Measurements from ENCODE around the gene ZNF277. TPM values are rescaled to one million over a fixed set of nuclear protein-coding genes. Genes with fewer than 3 reads are reported as not detected.

The ZNF277 gene, protein sequence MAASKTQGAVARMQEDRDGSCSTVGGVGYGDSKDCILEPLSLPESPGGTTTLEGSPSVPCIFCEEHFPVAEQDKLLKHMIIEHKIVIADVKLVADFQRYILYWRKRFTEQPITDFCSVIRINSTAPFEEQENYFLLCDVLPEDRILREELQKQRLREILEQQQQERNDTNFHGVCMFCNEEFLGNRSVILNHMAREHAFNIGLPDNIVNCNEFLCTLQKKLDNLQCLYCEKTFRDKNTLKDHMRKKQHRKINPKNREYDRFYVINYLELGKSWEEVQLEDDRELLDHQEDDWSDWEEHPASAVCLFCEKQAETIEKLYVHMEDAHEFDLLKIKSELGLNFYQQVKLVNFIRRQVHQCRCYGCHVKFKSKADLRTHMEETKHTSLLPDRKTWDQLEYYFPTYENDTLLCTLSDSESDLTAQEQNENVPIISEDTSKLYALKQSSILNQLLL
- polyA plus RNA-seq (2013, experiment 1 of 2; ENCODE audit: insufficient read length) = 17.6 TPM
- polyA plus RNA-seq (2013, experiment 2 of 2; ENCODE audit: insufficient read length) = 22.1 TPM

DNA sequence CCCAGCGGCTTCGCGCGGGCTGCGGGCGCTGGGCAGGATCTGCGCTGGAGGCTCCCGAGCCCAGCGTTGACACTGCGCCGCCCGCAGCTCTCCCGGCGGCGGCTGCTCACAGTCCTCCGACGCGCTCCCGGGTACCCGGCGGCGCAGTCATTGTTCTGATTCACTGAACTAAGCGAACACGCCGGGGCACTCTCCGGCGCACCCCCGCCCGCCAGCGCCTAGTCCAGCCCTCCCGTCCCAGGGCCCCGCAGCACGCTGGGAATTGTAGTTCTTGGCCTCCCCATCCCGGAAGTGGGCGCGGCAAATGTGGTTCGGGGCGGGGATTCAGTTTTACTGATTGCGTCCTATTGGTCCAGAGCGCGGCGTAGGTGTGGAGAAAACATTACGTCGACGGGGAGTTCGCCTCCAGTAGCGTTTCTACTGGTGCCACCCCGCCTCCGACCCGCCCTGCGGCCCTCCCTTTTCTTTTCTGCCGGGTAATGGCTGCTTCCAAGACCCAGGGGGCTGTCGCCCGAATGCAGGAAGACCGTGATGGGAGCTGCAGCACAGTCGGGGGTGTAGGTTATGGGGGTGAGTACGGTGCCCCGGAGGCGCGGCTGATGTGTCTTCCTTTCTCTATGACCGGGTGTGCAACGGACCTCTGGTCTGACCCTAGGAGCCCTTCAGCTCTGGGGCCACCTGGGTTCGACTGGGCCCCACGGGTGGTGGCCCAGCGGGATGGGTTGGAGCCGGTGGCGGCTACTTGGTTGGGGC, at the start of gene ZNF277, which contains the start of gene DOCK4:
Gene ZNF277 (plus strand): TSS at position 458 of the 753 bp plus-strand sequence. CDS start 22 bp downstream, at position 480.
Gene DOCK4 (minus strand): TSS at position 162 of the 753 bp plus-strand sequence. CDS start 261 bp downstream, outside the sequence.
- DNase-seq = peak; percentile 99

DNA sequence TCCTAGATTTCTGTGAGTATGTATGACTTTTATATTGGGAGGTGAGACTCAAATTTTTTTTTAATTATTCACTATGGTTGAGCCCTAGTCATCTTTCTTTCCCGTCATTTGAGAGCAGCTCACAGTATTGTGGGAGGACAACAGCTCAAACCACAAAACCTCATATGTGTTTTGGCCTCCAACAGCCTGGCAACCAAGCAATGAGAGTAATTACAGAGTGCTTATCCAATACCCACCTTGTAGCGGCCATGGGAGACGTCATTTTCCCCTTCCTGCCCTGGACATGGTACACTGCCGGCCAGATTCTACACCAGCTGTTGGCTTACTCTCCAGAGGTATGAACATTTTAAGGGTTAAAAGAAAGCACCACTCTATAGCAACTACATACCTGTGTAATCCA, 49.4 kb upstream of the ZNF277 start:
- DNase-seq = peak; percentile 80

DNA sequence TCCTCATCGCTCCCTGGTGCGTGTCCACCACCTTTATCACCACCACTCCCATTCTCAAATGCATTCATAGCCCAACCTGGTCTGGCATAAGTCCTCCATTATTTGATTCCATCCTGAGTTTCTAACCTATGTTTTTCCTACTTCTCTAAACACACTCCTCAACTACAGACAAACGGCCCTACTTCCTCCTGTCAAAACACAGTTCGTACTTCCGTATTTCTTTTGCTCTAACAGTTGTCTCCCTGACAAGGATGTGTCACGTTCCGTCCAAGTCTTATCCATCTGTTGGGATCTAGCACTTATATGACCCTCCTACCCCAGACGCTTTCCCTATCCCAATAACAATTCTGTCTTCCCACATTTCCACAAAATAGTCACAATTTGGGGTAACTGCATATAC, 47.1 kb upstream of the ZNF277 start:
- DNase-seq = no peak

DNA sequence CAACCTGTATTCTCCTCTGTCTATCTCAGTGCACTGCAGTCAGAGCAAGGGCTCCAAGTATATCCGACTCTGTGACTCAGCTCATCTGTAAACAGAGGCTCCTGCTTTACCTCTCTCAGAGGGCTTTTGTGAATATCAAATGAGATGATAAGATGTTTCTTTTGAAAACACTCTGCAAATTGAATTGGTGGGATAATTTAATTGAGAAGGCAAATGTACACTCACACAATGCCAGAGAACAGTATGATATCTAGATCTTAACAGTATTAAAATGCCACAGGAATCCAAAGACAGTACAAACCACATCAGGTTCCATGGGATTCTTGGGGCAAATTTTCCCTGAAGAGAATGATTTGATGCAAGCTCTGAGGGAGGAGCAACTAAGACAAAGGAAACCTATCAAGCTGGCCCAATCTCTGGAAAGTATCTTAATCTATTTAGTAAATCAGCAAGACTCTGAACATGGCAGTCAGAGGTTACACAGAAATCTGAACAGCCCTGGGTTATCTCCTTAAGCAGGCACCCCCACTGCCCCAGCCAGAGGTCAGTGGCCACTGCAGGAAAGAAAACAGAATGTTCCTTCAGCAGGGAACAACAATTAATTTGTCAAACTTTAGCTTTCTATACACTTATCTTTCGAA, 46.2 kb upstream of the ZNF277 start:
- DNase-seq = no peak

DNA sequence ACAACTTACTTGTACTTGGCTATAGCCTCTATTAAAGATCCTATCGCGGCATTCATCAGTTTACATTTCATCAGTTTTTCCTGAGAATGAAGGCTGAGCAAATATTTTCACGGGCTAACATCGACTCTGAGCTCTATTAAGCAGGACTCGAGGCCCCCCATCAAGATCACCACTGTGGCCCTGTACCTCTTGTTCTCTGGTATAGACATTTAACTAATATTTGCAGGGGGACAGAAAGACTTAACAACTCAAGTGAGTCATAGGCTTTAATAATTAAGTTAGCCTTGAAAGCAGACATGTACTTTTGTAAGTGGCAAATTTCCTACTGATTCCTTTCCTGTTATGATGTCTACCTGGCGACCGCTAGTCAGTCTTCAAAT, 45.7 kb upstream of the ZNF277 start:
- no peak for DNase-seq

DNA sequence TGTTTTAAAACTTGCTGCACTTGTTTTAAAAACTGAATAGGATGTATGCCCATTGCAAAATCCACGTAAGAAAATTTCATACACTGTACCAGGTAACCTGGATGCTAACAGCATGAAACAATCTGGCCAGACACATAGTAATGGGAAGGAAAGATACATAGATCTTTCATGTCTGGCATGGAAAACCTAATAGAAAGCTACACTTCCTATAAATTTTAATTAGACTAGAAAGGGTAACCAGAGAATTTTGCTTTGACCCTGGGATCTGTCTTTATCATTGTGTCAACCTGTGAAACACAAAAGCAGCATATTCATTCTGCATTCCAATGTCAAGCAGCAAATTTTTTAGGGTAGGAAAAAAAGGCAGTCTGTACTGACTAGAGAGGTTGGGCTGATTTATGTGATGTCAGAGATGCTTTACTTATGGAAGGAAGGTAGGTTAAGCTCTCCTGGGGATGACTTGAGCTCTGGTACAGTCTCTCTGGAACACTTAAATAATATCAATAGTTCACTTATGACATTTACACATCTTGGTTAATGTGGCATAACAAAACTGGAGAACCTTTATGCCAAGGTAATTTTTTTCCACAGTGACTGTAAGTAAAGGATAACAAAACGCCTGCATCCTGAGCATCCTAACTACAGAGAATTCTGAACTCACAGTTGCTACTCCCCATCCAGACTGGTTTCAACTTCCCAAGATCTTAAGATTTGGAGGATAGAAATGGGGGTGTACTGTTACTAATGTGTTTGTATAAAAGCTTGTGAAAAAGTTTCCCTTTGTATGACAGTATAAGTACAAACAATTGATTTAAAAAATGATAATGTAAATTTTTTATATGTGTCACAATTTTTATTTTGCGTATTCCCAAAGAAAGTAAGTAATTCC, 45.0 kb upstream of the ZNF277 start:
- no peak for DNase-seq

DNA sequence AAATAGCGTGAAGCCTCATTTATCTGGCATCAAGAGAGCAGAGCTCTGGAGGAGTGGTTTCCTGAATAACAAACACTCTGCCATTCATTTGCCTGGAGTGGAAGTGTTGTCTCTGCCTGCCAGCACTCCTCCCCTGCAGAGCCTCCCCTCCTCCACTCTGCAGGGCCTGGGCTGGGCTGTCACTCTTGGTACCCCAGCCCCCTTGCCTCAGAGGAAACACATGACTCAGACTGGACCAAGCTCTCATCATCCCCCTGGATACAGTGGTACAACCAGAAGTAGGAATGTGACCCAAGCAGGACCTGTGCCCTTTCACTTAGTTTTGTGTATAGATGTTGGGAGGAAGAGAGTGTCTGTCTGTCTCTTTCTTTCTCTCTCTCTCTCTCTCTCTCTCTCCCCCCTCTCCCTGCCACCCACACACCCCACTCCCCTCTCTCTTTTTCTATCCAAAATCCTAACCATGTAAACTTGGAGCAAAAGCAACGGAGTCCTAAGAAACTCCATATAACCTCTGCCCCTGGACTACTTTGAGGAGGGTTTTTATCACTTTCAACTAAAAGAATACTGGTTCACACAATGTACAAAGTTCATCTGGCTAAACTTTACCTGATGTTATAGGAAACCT, 44.2 kb upstream of the ZNF277 start:
- peak; percentile 74 for DNase-seq

DNA sequence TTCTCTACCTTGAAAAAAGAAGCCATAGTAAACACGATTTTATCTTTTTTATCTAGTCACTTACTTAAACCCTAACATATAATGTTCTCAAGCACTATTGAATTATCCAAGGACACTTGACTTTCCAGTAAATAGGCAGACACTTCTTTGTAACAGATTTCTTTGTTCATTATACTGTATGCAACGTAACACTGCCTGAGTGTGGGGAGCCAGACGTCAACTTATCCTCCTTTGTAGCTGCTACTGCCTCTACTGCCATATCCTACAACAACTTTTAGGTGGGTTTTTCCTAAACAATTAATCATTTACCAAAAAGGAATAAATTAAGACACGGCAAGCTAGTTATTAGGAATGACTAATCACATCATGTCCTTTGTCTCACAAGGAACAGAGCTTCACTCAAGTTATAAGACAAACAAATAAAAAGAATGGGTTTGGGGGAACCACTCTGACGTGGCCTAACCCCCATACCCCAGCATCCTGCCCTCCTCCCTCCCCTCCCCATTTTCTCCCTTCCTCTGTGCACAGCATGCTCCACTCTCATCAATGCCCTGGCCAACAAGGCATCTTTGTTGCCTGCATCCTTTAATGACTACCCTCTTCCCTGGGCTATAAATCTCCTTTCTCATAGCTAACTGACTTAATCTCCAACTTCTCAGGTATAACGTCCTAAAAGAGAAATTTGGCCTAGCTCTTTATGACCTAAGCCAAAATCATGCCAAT, 43.5 kb upstream of the ZNF277 start:
- DNase-seq = no peak

DNA sequence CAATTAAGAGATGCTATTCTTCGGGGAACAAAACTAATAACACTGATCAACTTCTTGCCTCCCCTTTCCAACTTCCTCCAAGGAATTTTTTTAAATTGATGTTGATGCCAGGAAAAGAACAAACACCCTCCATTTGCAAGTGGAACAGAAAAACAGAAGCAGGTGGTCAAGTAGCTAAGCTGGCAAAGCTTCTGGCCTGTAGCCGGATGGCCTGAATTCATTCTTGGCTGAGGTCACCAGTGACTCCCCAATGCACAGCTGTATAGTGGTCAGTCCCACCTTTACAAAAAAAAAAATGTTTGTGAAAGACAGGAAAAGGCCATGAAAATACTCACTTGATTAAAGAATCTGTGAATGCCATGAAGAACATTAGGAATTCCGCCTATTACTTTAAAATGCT, 39.3 kb upstream of the ZNF277 start:
- no peak for DNase-seq

DNA sequence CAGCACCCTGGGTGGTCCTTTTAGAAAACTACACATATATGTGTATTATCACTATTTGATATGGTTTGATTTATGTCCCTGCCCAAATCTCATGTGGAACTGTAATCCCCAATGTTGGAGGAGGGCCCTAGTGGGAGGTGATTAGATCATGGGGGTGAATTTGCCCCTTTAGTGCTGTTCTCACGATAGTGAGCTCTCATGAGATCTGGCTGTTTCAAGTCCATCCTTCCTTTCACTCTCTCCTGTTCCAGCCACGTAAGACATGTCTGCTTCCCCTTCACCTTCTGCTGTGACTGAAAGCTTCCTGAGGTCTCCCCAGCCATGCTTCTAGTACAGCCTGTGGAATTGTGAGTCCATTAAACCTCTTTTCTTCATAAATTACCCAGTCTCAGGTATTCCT, 37.6 kb upstream of the ZNF277 start:
- no peak for DNase-seq

DNA sequence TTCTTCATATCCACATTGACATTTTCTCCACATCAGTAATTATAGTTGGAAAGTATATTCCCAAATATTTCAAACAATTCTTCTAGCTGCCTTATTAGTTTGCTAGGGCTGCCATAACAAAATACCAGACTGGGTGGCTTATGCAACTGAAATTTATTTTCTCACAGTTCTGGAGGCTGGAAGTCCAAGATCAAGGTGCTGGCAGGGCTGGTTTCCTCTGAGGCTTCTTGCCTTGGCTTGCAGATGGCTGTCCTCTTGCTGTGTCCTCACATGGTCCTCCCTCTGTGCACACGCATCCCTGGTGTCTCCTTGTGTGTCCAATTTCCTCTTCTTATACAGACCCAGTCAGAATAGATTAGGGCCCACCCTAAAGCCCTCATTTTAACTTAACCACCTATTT, 34.8 kb upstream of the ZNF277 start:
- no peak for DNase-seq

DNA sequence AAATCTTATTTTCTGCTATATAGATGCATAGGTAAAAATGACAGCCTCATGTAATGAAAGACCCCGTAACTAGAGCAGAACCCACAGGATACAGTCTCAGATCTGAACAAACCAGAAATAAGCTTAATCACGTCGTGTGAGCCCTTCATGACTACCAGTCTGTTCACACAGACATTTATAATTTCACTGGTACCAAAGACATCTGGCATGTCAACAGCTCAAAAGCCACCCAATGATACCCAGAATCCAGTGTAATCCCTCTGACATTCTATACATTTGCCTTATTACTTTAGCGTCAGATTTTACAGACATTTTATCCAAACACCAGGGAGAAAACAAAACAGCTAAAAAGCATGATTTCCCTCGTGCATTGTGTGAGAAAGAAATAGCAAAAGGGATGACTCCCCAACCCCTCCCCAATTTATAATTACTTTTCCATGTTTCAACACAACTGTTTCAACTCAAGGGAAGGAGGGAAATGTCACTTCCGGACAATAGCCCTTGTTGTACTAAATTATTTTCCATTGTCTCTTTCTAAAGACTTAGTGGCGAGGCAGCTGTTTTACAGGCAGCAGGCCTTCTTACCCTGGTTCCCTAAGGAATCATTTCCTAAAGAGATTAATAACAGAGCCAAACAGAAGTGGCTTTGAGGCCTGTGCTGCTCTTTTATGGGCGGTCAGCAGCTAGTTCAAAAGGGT, 33.5 kb upstream of the ZNF277 start:
- DNase-seq = peak; percentile 25

DNA sequence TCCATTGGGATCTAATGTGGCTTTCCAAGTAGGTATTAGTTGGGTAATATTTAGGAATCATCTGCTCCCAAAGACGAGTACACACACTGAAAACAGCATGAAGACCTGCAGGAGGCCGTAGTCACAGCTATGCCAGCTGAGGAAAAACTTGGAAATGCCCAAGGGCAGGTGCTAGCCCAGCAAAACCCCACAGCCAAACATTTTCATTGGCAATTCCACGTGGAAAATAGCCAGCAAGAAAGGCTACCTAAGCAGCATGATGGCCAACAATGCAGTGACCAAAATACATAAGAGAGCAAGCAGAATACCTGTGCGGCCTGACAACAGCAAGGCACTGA, 33.0 kb upstream of the ZNF277 start:
- DNase-seq = no peak

DNA sequence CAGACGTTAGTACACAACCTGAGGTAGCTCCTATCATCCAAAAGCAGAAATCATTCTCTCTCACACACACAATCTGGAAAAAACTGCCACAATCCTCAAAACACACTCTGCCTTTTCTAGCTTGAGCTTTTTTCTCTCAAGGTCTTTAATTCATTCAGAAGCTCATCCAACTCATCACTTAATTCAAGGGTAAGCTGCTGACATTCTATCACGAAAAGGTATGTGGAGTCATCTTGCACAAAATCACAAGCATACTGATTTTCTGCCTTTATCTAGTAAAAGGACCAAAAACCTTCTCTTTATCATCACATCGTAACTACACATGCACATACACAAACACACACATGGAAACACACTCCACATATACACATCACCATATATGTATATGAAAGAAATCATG, 32.3 kb upstream of the ZNF277 start:
- DNase-seq = no peak

DNA sequence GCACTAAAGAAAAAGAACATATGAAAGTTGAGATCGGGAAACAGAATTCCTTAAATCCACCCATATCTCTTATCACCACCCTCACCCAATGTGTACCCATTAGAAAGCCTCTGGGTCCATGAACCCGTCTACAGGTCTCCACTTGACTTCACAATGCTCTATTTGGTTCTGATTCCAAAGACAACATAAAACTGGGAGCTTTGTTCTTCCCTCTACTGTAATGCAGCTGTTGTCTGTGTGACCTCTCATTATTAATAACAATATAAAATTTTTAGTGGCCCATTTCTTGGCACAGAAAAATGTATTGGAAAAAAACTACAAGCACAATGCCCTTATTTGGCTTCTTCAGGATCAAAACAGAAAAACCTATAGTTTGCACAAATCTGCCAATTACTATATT, 30.3 kb upstream of the ZNF277 start:
- DNase-seq = no peak

DNA sequence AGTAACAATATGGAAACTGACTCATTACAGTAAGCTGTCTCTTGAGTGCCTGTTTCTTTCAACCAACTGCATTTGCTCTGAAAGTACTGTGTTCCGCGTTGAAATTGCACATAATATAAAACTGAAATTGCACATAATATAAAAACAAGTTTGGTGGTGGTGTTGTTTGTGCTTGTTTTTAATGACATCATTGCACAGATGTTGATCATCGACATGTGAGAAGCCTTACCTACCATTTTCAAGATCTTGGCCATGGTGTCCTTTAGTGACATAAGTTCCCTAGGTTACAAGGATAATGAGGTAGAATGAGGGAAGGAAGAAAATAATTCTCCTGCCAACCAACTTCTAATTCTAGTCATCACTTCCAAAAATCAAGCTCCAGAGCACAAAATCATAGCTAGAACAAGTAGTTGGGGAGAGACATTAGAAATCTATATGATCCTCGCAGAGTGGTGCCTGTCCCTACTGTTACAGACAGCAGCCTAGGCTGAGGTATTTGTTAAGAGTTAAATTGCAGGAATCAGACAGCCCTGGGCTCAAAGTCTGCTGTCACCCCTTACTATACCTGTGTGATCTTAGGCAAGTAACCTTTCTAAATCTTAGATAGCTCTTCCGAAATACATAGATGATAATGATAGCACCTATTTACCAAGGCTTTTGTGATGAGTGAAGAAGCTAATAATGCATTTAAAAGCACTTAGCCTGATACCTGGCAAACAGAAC, 29.6 kb upstream of the ZNF277 start:
- DNase-seq = no peak

DNA sequence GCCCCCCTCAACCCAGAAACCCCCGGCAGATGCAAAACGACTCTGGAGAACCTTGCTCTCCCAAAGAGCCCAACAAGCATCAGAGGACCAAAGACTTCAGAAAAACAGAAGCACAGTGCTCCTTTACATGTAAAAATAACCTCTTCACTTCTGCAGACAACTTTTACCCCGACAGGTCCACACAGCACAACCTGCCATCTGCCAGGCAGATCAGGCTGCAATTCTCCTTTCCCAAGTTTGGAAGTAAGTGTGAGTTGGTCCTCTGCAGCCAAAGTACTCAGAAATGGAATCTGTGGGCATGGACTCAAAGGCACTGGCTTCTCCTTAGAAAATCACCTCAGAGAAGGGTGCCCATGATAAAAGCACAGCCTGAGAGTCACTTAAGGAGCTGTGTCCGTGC, 26.3 kb upstream of the ZNF277 start:
- DNase-seq = no peak

DNA sequence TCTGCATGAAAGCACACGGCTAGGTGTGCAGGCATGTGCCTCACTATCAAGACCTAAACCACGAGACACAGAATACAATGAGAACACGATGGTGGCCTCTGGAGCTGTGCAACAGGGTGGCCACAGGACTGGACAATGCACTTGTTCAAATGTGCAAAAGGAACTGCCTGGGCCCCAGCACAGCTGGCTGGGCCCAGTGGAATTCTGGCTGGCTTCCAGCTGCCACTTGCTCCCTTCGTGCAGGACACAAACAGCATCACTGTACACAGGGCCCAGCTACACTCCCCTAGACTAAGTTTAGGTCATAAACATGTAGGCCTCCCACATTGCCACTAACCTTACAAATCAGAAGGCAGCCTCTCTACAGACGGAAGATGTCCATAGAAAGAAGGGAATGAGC, 23.7 kb upstream of the ZNF277 start:
- no peak for DNase-seq

DNA sequence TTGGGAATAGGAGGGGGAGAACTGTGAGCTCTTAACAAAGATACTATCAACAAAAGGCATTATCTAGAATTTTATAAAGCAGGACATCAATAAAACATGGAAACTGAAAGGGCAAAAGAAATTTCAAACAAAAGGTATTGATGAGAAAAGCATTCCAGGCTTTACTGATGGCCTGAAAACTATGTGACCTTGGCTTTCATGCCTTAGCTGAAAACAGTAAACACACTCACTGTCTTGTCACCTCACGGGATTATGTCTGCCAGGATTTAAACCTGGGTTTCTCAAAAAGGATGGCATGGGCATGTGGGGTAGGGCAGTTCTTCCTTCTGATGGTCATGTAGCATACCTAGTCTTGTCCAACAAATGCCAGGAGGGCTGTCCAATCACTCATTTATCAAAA, 23.2 kb upstream of the ZNF277 start:
- no peak for DNase-seq

DNA sequence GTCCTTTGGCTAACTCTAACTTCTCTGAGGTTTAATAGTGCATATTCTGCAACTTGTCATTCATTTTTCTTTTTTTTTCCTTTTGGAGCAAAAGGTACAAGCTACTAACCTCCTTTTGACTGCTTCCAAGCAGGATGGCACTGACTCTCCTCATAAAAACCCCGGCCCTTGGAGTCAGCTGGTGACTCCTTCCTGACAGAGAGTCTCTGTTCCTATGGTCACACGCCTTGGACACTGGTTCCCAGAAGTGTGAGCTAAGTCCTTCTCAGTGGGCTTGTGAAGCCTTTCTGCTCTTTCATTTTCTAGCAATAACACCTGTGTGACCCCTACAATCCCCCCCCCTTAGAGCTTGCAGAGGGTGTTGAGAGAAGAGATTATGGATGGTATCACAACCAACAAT, 22.0 kb upstream of the ZNF277 start:
- DNase-seq = no peak

All from fibroblast of skin of scalp (primary cell).